ENCODE results near the gene POLQ.

- TF ChIP-seq CTCF (IDR thresholded peaks at IDR 0.05) = no peak
- TF ChIP-seq POLR2A (IDR thresholded peaks at IDR 0.05) = no peak
Measured at GRCh38 chr3:121552379-121552778, 6.6 kb upstream of the POLQ start.
